Measurements from ENCODE around the gene SLC6A12. TPM values are rescaled to one million over a fixed set of nuclear protein-coding genes. Genes with fewer than 3 reads are reported as not detected.

The SLC6A12 gene
- total RNA-seq, 4 donors from 2014 or later: 0.21 to 0.60 (median 0.39) TPM; not detected in 1

DNA sequence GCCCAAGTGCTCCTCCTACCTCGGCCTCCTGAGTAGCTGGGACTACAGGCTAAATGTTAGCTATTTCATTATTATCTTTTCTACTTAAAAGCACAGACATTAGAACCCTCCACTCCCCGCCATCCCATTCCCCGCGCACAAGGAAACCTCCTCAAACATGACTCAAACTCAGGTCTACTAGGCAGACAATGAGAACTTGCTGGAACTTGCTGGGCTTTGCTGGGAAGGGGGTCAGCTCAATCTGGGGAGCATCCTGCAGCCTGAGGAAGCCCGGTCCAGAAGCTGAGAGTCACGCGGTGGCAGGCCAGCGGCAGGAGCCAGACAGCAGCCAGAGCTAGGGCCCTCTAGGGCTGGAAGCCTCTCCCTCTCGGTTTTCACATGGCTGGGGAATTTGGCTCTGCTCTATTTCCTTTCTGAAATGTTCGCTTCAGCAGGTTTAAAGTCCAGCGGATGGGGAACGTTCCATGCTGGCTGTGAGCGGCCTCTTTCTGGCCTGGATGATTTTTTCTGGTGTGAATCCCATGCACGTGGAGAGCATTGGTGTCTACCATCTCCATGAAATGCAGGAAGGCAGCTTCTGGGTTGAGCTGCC lies 68.5 kb downstream of the SLC6A12 start:
- Histone ChIP-seq H3K27ac (no peak overlapping the region), H3K9me3 (no peaks in the 10 kb centered on the region), H3K27me3 (peaks cover 0 to 5% of the 10 kb centered on the region in 2 donors), H3K4me3 (no peak overlapping the region), H3K4me1 (no peaks in the 10 kb centered on the region), H3K36me3 (no peaks in the 10 kb centered on the region)
- WGBS, 2 donors: 54 to 66% methylated on average over 11 to 14 of the region's 14 CpGs
- DNase-seq (ENCODE audit: low spot score in 2 of 2): no peak
- TF ChIP-seq EP300 (IDR thresholded peaks at IDR 0.05) (no peak), POLR2A (IDR thresholded peaks at IDR 0.05) (no peak)
- TF ChIP-seq, protein P1, sequence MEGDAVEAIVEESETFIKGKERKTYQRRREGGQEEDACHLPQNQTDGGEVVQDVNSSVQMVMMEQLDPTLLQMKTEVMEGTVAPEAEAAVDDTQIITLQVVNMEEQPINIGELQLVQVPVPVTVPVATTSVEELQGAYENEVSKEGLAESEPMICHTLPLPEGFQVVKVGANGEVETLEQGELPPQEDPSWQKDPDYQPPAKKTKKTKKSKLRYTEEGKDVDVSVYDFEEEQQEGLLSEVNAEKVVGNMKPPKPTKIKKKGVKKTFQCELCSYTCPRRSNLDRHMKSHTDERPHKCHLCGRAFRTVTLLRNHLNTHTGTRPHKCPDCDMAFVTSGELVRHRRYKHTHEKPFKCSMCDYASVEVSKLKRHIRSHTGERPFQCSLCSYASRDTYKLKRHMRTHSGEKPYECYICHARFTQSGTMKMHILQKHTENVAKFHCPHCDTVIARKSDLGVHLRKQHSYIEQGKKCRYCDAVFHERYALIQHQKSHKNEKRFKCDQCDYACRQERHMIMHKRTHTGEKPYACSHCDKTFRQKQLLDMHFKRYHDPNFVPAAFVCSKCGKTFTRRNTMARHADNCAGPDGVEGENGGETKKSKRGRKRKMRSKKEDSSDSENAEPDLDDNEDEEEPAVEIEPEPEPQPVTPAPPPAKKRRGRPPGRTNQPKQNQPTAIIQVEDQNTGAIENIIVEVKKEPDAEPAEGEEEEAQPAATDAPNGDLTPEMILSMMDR (IDR thresholded peaks at IDR 0.05): no peak

DNA sequence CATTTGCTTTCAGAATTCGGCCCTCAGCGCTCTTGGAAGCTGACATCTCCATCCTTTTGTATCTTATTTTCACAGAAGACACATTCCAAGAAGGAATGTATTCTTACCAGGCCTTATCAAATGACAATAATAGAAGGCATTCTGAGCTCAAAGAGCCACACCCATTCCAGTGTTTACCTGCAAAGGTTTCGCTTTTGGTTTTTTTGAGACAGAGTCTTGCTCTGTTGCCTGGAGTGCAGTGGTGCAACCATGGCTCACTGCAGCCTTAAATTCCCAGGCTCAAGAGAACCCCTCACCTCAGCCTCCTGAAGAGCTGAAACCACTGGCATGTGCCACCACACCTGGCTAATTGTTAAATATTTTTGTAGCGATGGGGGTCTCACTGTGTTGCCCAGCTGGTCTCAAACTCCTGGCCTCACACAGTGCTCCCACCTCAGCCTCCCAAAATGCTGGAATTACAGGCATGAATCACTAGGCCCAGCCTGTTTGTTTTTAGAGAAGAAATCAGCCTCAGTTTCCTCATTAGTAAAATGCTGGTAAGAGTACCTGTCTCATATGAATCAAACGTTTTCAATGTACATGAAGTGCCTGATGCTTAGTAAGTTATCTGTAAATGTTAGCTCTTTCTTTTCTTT lies 69.2 kb downstream of the SLC6A12 start:
- 82 to 84% methylated on average over 5 of the region's 5 CpGs for WGBS, 2 donors
- Histone ChIP-seq H3K4me1 (peaks cover 0 to 4% (median 0%) of the 10 kb centered on the region in 4 donors), H3K36me3 (no peaks in the 10 kb centered on the region), H3K4me3 (no peak overlapping the region), H3K27ac (no peak overlapping the region), H3K27me3 (peaks cover 0 to 5% of the 10 kb centered on the region in 2 donors), H3K9me3 (no peaks in the 10 kb centered on the region)
- no peak for DNase-seq (ENCODE audit: low spot score in 2 of 2)
- TF ChIP-seq, protein P1 (IDR thresholded peaks at IDR 0.05): no peak
- TF ChIP-seq EP300 (IDR thresholded peaks at IDR 0.05): no peak

DNA sequence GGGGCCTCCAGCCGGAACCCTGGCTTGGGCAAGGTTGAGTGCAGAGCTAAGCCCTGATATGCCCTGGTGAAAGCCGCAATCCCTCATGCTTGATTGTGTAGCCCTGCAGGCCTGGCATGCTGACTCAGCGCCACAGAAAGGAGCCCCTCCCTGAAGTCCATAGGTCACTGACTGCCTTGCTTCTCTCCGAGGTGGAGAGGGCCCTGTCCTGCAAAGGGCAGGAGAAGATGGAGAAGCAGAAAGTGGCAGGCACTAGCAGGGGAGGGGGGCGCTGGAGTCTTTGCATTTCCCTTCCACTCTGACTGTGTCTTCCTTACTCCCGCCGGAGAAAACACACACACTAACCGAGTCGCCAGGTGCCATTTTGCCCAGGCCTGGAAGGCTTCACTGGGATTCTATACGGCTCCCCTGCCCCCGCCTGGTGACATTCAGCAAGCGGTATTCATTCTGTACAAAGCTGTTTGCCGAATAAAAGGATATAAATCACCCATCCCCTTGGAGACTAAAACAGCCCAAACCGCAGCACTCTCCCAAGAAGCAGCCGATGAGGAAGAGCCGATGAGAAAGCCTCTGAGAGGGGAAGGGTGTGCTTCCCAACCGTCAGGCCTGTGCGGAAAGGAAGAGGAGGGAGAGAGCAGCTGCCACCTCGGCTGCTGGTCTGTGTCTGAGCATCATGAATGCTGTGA lies 69.8 kb downstream of the SLC6A12 start:
- Histone ChIP-seq H3K27ac (no peak overlapping the region), H3K4me3 (no peak overlapping the region), H3K36me3 (no peaks in the 10 kb centered on the region), H3K9me3 (no peaks in the 10 kb centered on the region), H3K27me3 (peaks cover 0 to 8% of the 10 kb centered on the region in 2 donors), H3K4me1 (peaks cover 0 to 10% (median 0%) of the 10 kb centered on the region in 4 donors)
- DNase-seq (ENCODE audit: low spot score in 2 of 2): no peak
- TF ChIP-seq EP300 (IDR thresholded peaks at IDR 0.05): no peak
- TF ChIP-seq, protein P1 (IDR thresholded peaks at IDR 0.05): no peak
- no peak for TF ChIP-seq POLR2A (IDR thresholded peaks at IDR 0.05)
- 64 to 77% methylated on average over 19 of the region's 19 CpGs for WGBS, 2 donors

DNA sequence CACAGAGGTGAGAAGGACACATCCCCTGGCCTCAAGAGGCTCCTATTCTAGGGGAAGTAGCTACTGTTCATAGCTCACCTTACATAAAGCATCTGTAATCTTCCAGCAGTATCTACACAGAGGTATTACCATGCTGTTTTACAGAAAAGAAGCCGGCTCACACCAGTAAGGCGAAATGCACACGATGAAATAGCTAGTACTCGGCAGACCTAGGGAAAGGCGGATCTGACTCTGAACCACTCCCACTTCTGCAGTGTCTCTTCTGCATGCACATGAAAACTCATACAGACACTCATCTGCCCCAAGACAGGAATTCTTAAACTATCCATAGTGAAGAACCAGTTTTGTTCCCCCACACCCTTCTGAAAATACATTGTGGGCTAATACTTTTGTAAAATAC lies 73.8 kb downstream of the SLC6A12 start:
- Histone ChIP-seq H3K9me3 (no peaks in the 10 kb centered on the region), H3K4me3 (no peak overlapping the region), H3K36me3 (no peaks in the 10 kb centered on the region), H3K27me3 (peaks cover 0 to 30% of the 10 kb centered on the region in 2 donors), H3K27ac (no peak overlapping the region), H3K4me1 (peaks cover 0 to 16% (median 0%) of the 10 kb centered on the region in 4 donors)
- 71 to 74% methylated on average over 5 of the region's 5 CpGs for WGBS, 2 donors
- TF ChIP-seq, protein P1 (IDR thresholded peaks at IDR 0.05): no peak
- TF ChIP-seq POLR2A (IDR thresholded peaks at IDR 0.05) (no peak), EP300 (IDR thresholded peaks at IDR 0.05) (no peak)
- DNase-seq (ENCODE audit: low spot score in 2 of 2): no peak

Other genes with a start within 250 kb of the SLC6A12 start
- gene IQSEC3, start 147.4 kb downstream of the SLC6A12 start, total RNA-seq: 1 to 10 TPM in 3 of 4 donors, under 1 TPM in 1; 0.84 to 6.5 (median 1.6) TPM
- 1 to 10 TPM in 1 of 4 donors, under 1 TPM in 1, not detected in 2; 0.21 to 1.5 TPM for gene SLC6A13, start 48.7 kb upstream of the SLC6A12 start, total RNA-seq
- gene KDM5A, start 175.2 kb upstream of the SLC6A12 start, total RNA-seq: 100 to 1,000 TPM in 1 of 4 donors, 10 to 100 TPM in 3; 31.5 to 154 (median 68.4) TPM
- gene CCDC77, start 187.5 kb upstream of the SLC6A12 start, total RNA-seq: 10 to 100 TPM in 1 of 4 donors, 1 to 10 TPM in 3; 5.1 to 23.4 (median 7.6) TPM
- gene B4GALNT3, start 245.8 kb upstream of the SLC6A12 start, total RNA-seq: 10 to 100 TPM in 2 of 4 donors, 1 to 10 TPM in 2; 7.9 to 14.1 (median 9.8) TPM